ENCODE measurements around the gene NAXD. TPM values are rescaled to one million over a fixed set of nuclear protein-coding genes. Genes with fewer than 3 reads are reported as not detected.

Gene NAXD
- total RNA-seq, 2 donors from 2014 or later, result 16.8 to 17.4 TPM

GRCh38 chr13:110572778-110573118 is 42.6 kb upstream of the NAXD start:
- no peak overlapping the region for H3K4me3 ChIP-seq
- no peak for DNase-seq (ENCODE audit: low spot score)
- no peaks in the 10 kb centered on the region for H3K27me3 ChIP-seq
- H3K36me3 ChIP-seq, result no peaks in the 10 kb centered on the region
- no peaks in the 10 kb centered on the region for H3K9me3 ChIP-seq
- no peak for TF ChIP-seq CTCF (IDR thresholded peaks at IDR 0.05)
- no peak overlapping the region for H3K27ac ChIP-seq
- peaks cover 0 to 14% of the 10 kb centered on the region in 2 donors for H3K4me1 ChIP-seq

GRCh38 chr13:110574161-110574560 is 41.2 kb upstream of the NAXD start:
- DNase-seq (ENCODE audit: low spot score), result no peak
- H3K36me3 ChIP-seq, result no peaks in the 10 kb centered on the region
- no peaks in the 10 kb centered on the region for H3K27me3 ChIP-seq

GRCh38 chr13:110575322-110576069 is 39.8 kb upstream of the NAXD start:
- H3K36me3 ChIP-seq, result no peaks in the 10 kb centered on the region
- H3K9me3 ChIP-seq, result no peaks in the 10 kb centered on the region
- no peaks in the 10 kb centered on the region for H3K27me3 ChIP-seq
- H3K4me3 ChIP-seq, result no peak overlapping the region
- no peak for DNase-seq (ENCODE audit: low spot score)
- peaks cover 0 to 14% of the 10 kb centered on the region in 2 donors for H3K4me1 ChIP-seq
- H3K27ac ChIP-seq, result no peak overlapping the region
- TF ChIP-seq CTCF (IDR thresholded peaks at IDR 0.05), result peak in 1 of 2 donors; percentile 18

More at GRCh38 chr13:110574161-110574560, 41.2 kb upstream of the NAXD start:
- Histone ChIP-seq H3K27ac (no peak overlapping the region), H3K9me3 (no peaks in the 10 kb centered on the region), H3K4me3 (no peak overlapping the region), H3K4me1 (peaks cover 0 to 14% of the 10 kb centered on the region in 2 donors)
- no peak for TF ChIP-seq CTCF (IDR thresholded peaks at IDR 0.05)

GRCh38 chr13:110576070-110576394 is 39.3 kb upstream of the NAXD start:
- no peaks in the 10 kb centered on the region for H3K27me3 ChIP-seq
- H3K4me3 ChIP-seq, result no peak overlapping the region
- peaks cover 0 to 14% of the 10 kb centered on the region in 2 donors for H3K4me1 ChIP-seq
- H3K27ac ChIP-seq, result no peak overlapping the region
- TF ChIP-seq CTCF (IDR thresholded peaks at IDR 0.05), result no peak
- H3K36me3 ChIP-seq, result no peaks in the 10 kb centered on the region
- H3K9me3 ChIP-seq, result no peaks in the 10 kb centered on the region
- DNase-seq (ENCODE audit: low spot score), result no peak

GRCh38 chr13:110576736-110577476 is 38.4 kb upstream of the NAXD start:
- Histone ChIP-seq H3K4me3 (no peak overlapping the region), H3K9me3 (no peaks in the 10 kb centered on the region), H3K4me1 (peaks cover 0 to 14% of the 10 kb centered on the region in 2 donors), H3K27me3 (no peaks in the 10 kb centered on the region), H3K36me3 (no peaks in the 10 kb centered on the region), H3K27ac (no peak overlapping the region)
- DNase-seq (ENCODE audit: low spot score), result no peak
- TF ChIP-seq CTCF (IDR thresholded peaks at IDR 0.05), result no peak

All from right atrium auricular region (tissue), 2 donors.